GM18520 (cell line): Measurements from ENCODE around the gene HSF5.
A peak's percentile ranks its signal among the peaks of the same experiment; 100 is the strongest.
"Not testable (repeated sequence)": the region's sequence is repeated elsewhere in the genome, so short reads cannot be mapped to it uniquely, and the experiment has no call there.

Source experiments
- ATAC-seq: cut with Tn5 transposase; IDR thresholded peaks from one replicate; pipeline ENCODE4 v1.9.1; 2021; ENCODE audit not compliant: unreplicated experiment

HSF5 gene

DNA sequence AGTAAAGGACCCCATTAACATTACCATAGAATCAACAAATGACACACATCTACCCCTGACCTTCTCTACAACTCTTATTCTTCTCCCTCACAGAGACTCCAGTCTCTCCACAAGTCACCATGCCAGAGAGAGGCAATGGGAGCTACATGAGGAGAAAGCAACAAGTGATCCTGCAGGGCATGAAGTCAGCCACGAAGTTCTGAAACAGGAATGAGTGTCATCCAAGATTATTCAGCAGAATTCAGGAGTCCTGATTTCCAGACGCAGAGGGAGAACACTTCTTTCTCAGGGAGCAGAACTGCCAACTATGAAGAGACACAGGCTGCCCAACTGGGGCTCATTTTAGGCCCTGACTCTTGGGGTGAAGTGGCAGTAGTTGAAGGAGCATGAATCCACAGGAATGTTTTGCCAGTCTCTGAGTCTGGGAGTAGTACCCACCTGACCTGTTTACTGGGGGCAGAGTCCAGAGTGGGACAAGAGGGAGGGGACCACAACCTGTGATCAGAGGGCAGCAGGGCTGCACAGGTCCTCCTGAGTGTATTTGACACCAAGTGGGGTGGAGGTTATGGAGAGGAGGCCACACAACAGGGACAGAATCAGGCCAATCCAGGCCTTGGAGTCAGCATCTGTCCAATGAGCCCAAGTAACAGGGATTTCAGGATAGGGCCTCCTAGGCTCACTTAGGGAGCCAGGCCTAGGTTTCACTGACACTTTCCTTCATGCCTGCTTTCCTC is 28.6 kb upstream of the HSF5 start:
- ATAC-seq = no peak

DNA sequence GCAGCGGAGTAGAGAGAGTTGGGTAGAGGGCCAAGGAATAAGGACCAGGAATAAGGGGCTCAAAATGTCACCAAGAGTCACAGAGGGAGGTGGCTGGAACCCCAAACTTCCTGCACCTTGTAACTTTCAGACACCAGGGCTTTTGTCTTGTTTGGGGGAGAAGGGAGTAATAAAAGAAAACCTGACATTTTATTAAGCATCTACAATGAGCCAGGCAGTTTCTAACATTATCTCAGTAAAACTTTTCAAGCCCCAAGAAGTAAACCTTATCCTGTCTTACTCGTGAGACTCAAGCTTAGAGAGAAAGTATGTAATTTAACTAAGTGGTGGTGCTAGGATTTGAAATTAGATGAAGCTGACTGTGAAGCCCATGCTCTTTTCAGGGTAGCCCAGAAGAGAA is 27.1 kb upstream of the HSF5 start:
- no peak for ATAC-seq

DNA sequence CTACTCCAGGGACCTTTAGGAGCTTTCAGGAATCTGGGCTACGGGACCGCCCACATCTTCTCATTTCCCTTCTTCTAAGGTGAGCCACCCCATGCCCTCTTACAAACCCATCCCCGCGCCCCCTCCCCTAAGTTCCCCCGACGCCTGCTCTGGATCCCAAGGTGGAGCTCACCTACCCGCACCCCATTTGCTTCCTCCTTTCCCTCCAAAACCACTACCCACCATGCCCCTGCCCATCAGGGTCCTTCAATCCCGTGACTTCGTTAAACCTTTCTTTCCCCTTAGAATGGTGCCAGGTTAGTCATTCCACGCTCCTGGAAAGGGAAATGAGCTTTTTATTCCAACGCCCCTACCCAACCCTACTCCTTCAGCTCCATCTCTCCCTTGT is 26.6 kb upstream of the HSF5 start:
- no peak for ATAC-seq

DNA sequence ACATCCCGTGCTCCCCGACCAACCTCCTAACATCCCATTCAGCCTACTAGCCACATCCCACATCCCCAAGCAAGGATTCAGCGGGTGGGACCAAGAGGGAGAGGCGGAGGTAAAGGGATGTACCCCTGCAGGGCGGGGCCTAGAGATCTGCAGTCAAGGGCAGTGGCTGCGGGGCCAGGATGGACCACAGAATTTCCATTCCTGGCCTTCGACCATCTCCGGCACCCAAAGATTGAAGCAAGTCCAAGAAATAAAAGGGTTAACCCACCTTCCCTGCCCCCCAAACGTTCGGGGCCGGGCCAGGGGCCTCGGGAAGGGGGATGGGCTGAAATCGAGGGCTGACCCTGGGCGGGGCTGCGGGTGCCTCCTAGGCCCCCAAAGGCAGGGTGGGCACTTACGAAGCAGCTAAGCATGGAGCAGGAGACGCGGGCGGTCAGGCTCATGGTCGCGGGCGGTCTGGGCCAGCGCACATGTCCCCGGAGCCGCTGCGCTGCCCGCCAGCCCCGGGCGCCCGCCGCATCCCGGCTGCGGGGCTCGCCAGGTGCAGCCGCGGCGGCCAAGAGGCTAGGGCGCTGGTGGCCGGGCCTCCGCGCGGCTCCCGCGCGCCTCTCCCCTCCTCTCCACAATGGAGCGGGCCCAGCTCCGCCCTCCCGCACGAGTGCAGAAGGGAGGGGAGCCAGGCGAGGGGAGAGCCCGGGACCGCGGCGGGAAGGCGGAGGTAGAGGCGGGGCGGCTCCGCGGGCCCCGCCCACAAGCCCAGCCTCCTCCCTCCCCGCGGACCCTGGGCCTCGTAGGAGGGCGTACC is 26.0 kb upstream of the HSF5 start, which contains the start of gene MTMR4:
Gene MTMR4 (minus strand): TSS at position 674 of the 805 bp plus-strand sequence. CDS start 231 bp downstream, at position 443.
- no peak for ATAC-seq

GRCh38 chr17:58513267-58513964 is 25.2 kb upstream of the HSF5 start:
- ATAC-seq = no peak

- no peak for ATAC-seq
These were observed 21.9 kb upstream of the HSF5 start for GRCh38 chr17:58510075-58510474.

DNA sequence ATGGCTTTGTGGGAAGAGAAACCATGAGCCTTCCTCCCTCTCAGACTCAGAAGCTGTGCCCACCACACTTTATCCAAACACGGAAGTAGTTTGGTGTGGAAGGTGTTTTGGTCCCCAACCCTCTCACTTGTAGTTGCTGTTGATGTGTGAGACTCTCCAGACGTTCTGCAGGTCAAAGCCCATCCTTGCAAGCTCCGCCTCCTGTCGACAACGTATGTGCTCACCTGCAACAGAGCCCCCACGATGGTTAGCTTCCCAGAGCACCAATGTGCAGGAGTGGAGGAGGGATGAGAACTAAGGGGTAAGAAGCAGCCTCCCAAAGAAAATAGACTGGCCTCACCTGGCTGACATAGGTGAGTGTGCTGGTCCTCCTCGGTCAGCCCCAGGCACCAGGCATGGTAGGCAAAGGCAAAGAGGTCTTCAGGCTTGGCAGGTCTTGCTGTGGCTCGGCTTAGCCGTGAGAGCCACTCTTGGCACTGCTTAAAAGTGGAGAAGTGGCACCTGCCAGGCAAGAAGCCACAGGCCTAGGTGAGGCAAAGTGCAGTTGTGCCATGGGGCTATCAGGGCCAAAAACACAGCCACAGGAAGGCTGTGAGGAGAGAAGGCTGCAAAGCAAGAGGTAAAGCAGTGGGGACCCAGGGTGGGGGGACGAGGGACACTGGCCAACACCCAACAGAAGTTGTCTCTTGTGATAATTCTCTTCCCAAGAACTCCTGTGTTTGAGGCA is 20.3 kb upstream of the HSF5 start:
- no peak for ATAC-seq

GRCh38 chr17:58507123-58507634 is 19.0 kb upstream of the HSF5 start:
- ATAC-seq = no peak

- no peak for ATAC-seq
These were observed 18.3 kb upstream of the HSF5 start for GRCh38 chr17:58506354-58507080.

- peak; percentile 75 for ATAC-seq
These were observed 16.7 kb upstream of the HSF5 start for GRCh38 chr17:58504826-58505351.

DNA sequence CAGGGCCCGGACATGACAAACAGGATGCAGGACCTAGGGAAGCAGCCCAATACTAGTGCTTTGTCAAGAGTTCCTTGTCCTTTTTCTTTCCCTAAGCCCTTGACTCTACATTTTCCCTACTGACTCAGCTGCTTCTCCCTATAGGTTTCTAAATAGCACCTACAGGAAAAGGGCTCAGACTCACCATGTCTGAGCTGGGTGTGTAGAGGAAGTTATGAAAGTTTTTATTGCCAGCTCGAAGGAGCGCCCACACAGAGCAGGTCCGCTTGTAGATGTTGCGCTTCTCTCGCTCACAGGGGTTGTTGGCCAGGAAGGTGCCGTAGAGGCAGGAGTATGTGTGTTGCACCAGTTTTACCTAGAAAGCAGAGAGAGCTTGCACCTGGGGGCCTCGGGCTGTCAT is 15.7 kb upstream of the HSF5 start:
- no peak for ATAC-seq

DNA sequence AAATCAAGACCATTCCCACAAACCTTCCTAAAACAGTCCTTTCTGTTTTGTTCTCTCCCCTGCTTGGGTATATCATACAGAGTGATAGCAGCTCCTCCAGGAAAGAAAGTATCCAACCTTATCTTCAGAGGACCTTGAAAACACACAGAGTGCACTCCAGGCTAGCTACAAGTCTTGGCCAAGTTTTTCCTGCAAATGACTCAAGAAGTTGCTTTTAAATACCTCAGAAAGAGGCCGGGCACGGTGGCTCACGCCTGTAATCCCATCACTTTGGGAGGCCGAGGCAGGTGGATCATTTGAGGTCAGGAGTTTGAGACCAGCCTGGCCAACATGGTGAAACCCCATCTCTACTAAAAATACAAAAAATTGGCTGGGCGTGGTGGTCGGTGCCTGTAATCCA is 14.9 kb upstream of the HSF5 start:
- not testable (repeated sequence) for ATAC-seq

DNA sequence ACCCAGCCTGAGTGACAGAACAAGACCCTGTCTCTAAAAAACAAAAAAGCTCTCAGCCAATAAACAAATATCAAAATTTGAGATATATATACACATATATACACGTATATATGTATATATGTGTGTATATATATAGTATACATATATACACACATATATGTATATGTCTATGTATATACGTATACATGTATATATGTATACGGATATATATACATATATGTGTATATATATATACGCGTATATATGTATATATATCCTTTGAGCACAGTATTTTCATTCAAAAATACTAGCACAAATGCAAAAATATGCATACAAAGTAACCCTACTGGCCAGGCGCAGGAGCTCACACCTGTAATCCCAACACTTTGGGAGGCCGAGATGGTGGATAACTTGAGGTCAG is 13.2 kb upstream of the HSF5 start:
- ATAC-seq = no peak

GRCh38 chr17:58498177-58498828 is 10.1 kb upstream of the HSF5 start:
- no peak for ATAC-seq

- no peak for ATAC-seq
These were observed 5.3 kb upstream of the HSF5 start for GRCh38 chr17:58493506-58493905.

- no peak for ATAC-seq
These were observed 4.3 kb upstream of the HSF5 start for GRCh38 chr17:58492238-58493121.

- no peak for ATAC-seq
These were observed 3.4 kb upstream of the HSF5 start for GRCh38 chr17:58491510-58492045.

DNA sequence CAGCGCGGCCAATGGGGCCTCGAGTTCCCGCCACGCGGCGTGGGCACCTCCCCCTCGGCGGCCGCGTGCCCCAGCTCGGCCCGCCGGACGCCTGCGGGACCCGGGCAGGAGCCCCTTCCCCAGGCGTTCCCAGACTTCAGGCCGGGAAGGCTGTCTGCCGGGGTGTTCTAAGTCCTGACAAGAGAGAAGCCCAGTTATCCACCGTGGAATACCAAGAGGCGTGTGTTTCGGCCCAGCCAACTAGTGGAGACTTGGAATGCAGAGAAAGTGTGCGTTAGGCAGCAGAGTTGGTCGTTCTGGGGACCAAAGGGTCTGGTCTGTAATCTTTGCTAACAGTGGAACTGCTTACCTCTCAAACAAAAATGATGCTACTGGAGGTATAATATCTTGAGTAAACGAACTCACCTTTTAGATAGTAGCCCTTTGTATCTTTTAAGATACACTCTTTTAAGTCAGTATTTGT is 251 bp upstream of the HSF5 start:
- no peak for ATAC-seq
